Hepatocyte (in vitro differentiated cells): ENCODE data around the gene EDAR. TPM values are rescaled to one million over a fixed set of nuclear protein-coding genes. Genes with fewer than 3 reads are reported as not detected.

Experiments used
- DNase-seq: peaks from one replicate; pipeline ENCODE4 v3.0.0-alpha.2; 2016; ENCODE audit warnings: low spot score
- H2AFZ ChIP-seq: fragments of 200-600 bp; sonication (generic); 2 replicates; pipeline ENCODE4 v1.6.0; 2016; ENCODE audit warnings: antibody characterized with exemption, mild to moderate bottlenecking
- H3K27ac ChIP-seq: fragments of 200-600 bp; sonication (generic); 2 replicates; pipeline ENCODE4 v1.5.1; 2016; ENCODE audit warnings: mild to moderate bottlenecking
- H3K27me3 ChIP-seq: fragments of 200-600 bp; sonication (generic); 2 replicates; pipeline ENCODE4 v1.6.1; 2016
- H3K36me3 ChIP-seq: fragments of 200-600 bp; sonication (generic); replicated peaks from 2 replicates; pipeline ENCODE4 v1.5.1; 2016; ENCODE audit warnings: low read depth; ENCODE audit not compliant: insufficient read depth
- H3K4me1 ChIP-seq: fragments of 200-600 bp; sonication (generic); 2 replicates; pipeline ENCODE4 v1.5.1; 2016; ENCODE audit warnings: mild to moderate bottlenecking, moderate library complexity; ENCODE audit not compliant: insufficient read depth
- H3K4me2 ChIP-seq: fragments of 200-600 bp; sonication (generic); 2 replicates; pipeline ENCODE4 v1.6.0; 2016
- H3K4me3 ChIP-seq: fragments of 200-600 bp; sonication (generic); 2 replicates; pipeline ENCODE4 v1.5.1; 2016; ENCODE audit warnings: mild to moderate bottlenecking
- H3K79me2 ChIP-seq: fragments of 200-600 bp; sonication (generic); 2 replicates; pipeline ENCODE4 v1.6.0; 2017; ENCODE audit warnings: mild to moderate bottlenecking
- H3K9me2 ChIP-seq: fragments of 200-600 bp; sonication (generic); replicated peaks from 2 replicates; pipeline ENCODE4 v1.6.0; 2017; ENCODE audit warnings: mild to moderate bottlenecking; ENCODE audit not compliant: insufficient read depth
- H3K9me3 ChIP-seq: fragments of 200-600 bp; sonication (generic); 2 replicates; pipeline ENCODE4 v1.5.1; 2016; ENCODE audit warnings: low read depth, mild to moderate bottlenecking
- H4K20me1 ChIP-seq: fragments of 200-600 bp; sonication (generic); 2 replicates; pipeline ENCODE4 v1.6.0; 2016; ENCODE audit warnings: mild to moderate bottlenecking; ENCODE audit not compliant: insufficient read depth, poor library complexity, severe bottlenecking
- EZH2 ChIP-seq: fragments of 200-600 bp; sonication (generic); IDR thresholded peaks from 2 replicates; pipeline ENCODE4 v1.6.1; 2016; ENCODE audit warnings: antibody characterized with exemption, mild to moderate bottlenecking, borderline replicate concordance
- EZH2phosphoT487 ChIP-seq: fragments of 200-600 bp; sonication (generic); IDR thresholded peaks from one replicate; pipeline ENCODE4 v1.6.1; 2018; ENCODE audit warnings: antibody characterized with exemption, mild to moderate bottlenecking, low read depth, moderate library complexity; ENCODE audit not compliant: unreplicated experiment, severe bottlenecking
- WGBS: methylation state at CpG from one replicate; pipeline ENCODE4 v1.1.6; 2016; ENCODE audit warnings: low lambda C conversion rate; ENCODE audit errors: missing lambda C conversion rate; 5-methylcytosine and 5-hydroxymethylcytosine counted together
- polyA plus RNA-seq: library from polyadenylated mRNA; unstranded; fragments of >200 nt; fragmentation: Nextera tagmentation; extraction: Ambion mirVana; gene quantifications from 2 replicates; pipeline ENCODE4 v1.2.1, GENCODE V29; 2016
- total RNA-seq: library from RNA; depleted of rRNA; stranded (reverse); fragments of >200 nt; gene quantifications from 2 replicates; pipeline ENCODE4 v1.2.3, GENCODE V29; 2014
- TF ChIP-seq, protein P1 (sequence below): fragments of 200-600 bp; sonication (generic); IDR thresholded peaks from 2 replicates; pipeline ENCODE4 v1.5.1; 2016; ENCODE audit warnings: antibody characterized with exemption, mild to moderate bottlenecking; ENCODE audit not compliant: poor library complexity

EDAR gene
- total and polyA plus RNA-seq, 2 experiments from 2014 or later, result 0.20 to 0.21 TPM

DNA sequence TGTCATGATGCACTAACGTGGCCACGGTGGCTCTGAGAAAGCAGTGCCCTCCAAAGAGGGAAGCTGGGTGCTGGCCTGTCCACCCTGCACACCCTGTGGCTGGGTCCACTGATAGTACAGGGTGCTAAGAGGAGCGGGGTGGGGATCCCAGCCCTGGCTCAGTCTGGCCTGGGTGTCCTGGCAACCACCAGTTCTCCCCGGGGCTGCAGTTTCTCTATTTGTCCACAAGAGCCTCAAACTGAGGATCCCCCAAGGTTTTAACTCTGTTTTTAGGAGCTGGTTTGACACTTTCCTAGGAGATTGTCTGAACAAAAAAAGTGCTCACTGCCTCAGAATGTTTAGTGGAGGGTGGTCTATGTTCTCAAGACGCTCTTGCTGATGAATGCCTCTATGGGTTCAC lies 29.0 kb downstream of the EDAR start:
- TF ChIP-seq EZH2 (no peak), EZH2phosphoT487 (no peak)
- TF ChIP-seq, protein P1, sequence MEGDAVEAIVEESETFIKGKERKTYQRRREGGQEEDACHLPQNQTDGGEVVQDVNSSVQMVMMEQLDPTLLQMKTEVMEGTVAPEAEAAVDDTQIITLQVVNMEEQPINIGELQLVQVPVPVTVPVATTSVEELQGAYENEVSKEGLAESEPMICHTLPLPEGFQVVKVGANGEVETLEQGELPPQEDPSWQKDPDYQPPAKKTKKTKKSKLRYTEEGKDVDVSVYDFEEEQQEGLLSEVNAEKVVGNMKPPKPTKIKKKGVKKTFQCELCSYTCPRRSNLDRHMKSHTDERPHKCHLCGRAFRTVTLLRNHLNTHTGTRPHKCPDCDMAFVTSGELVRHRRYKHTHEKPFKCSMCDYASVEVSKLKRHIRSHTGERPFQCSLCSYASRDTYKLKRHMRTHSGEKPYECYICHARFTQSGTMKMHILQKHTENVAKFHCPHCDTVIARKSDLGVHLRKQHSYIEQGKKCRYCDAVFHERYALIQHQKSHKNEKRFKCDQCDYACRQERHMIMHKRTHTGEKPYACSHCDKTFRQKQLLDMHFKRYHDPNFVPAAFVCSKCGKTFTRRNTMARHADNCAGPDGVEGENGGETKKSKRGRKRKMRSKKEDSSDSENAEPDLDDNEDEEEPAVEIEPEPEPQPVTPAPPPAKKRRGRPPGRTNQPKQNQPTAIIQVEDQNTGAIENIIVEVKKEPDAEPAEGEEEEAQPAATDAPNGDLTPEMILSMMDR, result no peak
- peaks cover 12% of the 10 kb centered on the region for H3K4me1 ChIP-seq
- H3K9me2 ChIP-seq, result no peaks in the 10 kb centered on the region
- no peak overlapping the region for H2AFZ ChIP-seq
- no peaks in the 10 kb centered on the region for H4K20me1 ChIP-seq
- H3K4me2 ChIP-seq, result no peak overlapping the region
- H3K36me3 ChIP-seq, result no peaks in the 10 kb centered on the region
- no peaks in the 10 kb centered on the region for H3K9me3 ChIP-seq
- H3K4me3 ChIP-seq, result no peak overlapping the region
- no peaks in the 10 kb centered on the region for H3K79me2 ChIP-seq
- DNase-seq, result no peak
- WGBS, result 83% methylated on average over 5 of the region's 5 CpGs
- H3K27ac ChIP-seq, result no peak overlapping the region
- H3K27me3 ChIP-seq, result no peaks in the 10 kb centered on the region

DNA sequence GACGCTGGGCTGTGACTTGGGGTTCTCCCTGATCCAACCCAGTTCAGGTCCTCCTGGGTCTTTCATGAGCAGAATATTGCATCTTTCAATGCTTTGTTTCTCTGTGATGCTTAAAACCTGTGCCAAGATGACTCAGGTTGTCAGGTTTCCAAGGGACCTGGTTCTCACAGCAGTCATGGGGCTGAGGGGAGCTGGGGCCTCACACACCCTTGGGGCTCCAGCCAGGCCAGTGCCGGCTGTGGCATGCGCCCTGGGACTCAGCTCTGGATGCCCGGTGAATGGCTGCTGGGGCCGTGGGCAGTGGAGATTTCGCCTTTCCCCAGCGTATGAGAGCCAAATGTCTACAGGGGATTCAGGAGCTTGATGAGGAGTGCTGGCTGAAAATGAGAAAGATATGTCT lies 29.6 kb downstream of the EDAR start:
- Histone ChIP-seq H3K4me3 (no peak overlapping the region), H3K4me1 (peaks cover 12% of the 10 kb centered on the region), H3K9me2 (no peaks in the 10 kb centered on the region), H2AFZ (no peak overlapping the region), H3K36me3 (no peaks in the 10 kb centered on the region), H3K9me3 (no peaks in the 10 kb centered on the region), H3K27me3 (no peaks in the 10 kb centered on the region), H3K4me2 (no peak overlapping the region), H4K20me1 (no peaks in the 10 kb centered on the region), H3K79me2 (no peaks in the 10 kb centered on the region), H3K27ac (no peak overlapping the region)
- WGBS, result 97% methylated on average over 7 of the region's 7 CpGs
- no peak for TF ChIP-seq EZH2
- TF ChIP-seq EZH2phosphoT487, result no peak
- TF ChIP-seq, protein P1, result no peak
- no peak for DNase-seq

- no peaks in the 10 kb centered on the region for H3K9me3 ChIP-seq
- DNase-seq, result no peak
- no peaks in the 10 kb centered on the region for H3K36me3 ChIP-seq
- no peak overlapping the region for H2AFZ ChIP-seq
- H3K9me2 ChIP-seq, result no peaks in the 10 kb centered on the region
- H3K4me2 ChIP-seq, result no peak overlapping the region
- no peaks in the 10 kb centered on the region for H3K79me2 ChIP-seq
- WGBS, result 93% methylated on average over 7 of the region's 7 CpGs
- no peaks in the 10 kb centered on the region for H3K27me3 ChIP-seq
- TF ChIP-seq, protein P1, result no peak
- TF ChIP-seq EZH2phosphoT487, result no peak
- TF ChIP-seq EZH2, result no peak
- no peaks in the 10 kb centered on the region for H4K20me1 ChIP-seq
- no peak overlapping the region for H3K27ac ChIP-seq
- peaks cover 12% of the 10 kb centered on the region for H3K4me1 ChIP-seq
- no peak overlapping the region for H3K4me3 ChIP-seq
Measured at GRCh38 chr2:108958632-108959341, 30.2 kb downstream of the EDAR start.
